Measurements from ENCODE around the gene PRM3. TPM values are rescaled to one million over a fixed set of nuclear protein-coding genes. Genes with fewer than 3 reads are reported as not detected.

The PRM3 gene
- total RNA-seq, 1 donor from 2014 or later: not detected

- no peak for DNase-seq
- intact Hi-C loops (cut with micrococcal nuclease): loop anchor here (2.0 kb wide), 1 partner anchor 46 kb away; no protein-coding TSS in a partner anchor
- peaks cover 27% of the 10 kb centered on the region for H3K4me1 Mint-ChIP-seq
Observed at GRCh38 chr16:11265124-11265523, 8.3 kb downstream of the PRM3 start.

GRCh38 chr16:11264155-11264832, 9.1 kb downstream of the PRM3 start:
- Mint-ChIP-seq H3K27ac (peak overlapping the region; percentile 91), H3K4me3 (peak overlapping the region; percentile 43), H3K4me1 (peaks cover 35% of the 10 kb centered on the region)

More at GRCh38 chr16:11265124-11265523, 8.3 kb downstream of the PRM3 start:
- H3K36me3 Mint-ChIP-seq (ENCODE audit: low read depth): no peaks in the 10 kb centered on the region
- peaks cover 3% of the 10 kb centered on the region for H3K27me3 Mint-ChIP-seq
- H3K27ac Mint-ChIP-seq: no peak overlapping the region
- H3K4me3 Mint-ChIP-seq: no peak overlapping the region
- peaks cover 5% of the 10 kb centered on the region for H3K9me3 Mint-ChIP-seq

GRCh38 chr16:11263737-11264136, 9.7 kb downstream of the PRM3 start:
- Mint-ChIP-seq H3K4me3 (peak overlapping the region; percentile 43), H3K9me3 (peaks cover 5% of the 10 kb centered on the region), H3K27ac (peak overlapping the region; percentile 91), H3K27me3 (peaks cover 3% of the 10 kb centered on the region), H3K4me1 (peaks cover 40% of the 10 kb centered on the region), H3K36me3 (ENCODE audit: low read depth) (no peaks in the 10 kb centered on the region)
- intact Hi-C loops (cut with micrococcal nuclease): loop anchor here (1.0 to 5.0 kb wide), 3 partner anchors 34 to 93 kb away; no protein-coding TSS in a partner anchor
- peak; percentile 85 for DNase-seq

More at GRCh38 chr16:11264155-11264832, 9.1 kb downstream of the PRM3 start:
- peaks cover 5% of the 10 kb centered on the region for H3K9me3 Mint-ChIP-seq
- intact Hi-C loops (cut with micrococcal nuclease): loop anchor here (2.0 to 5.0 kb wide), 2 partner anchors 33 to 47 kb away; no protein-coding TSS in a partner anchor
- H3K27me3 Mint-ChIP-seq: peaks cover 3% of the 10 kb centered on the region
- no peaks in the 10 kb centered on the region for H3K36me3 Mint-ChIP-seq (ENCODE audit: low read depth)
- DNase-seq: no peak

- intact Hi-C loops (cut with micrococcal nuclease): loop anchor here (1.0 to 5.0 kb wide), 2 partner anchors 34 to 93 kb away; no protein-coding TSS in a partner anchor
- Mint-ChIP-seq H3K4me3 (no peak overlapping the region), H3K27ac (peak overlapping the region; percentile 23), H3K27me3 (no peaks in the 10 kb centered on the region), H3K36me3 (ENCODE audit: low read depth) (no peaks in the 10 kb centered on the region), H3K4me1 (peaks cover 47% of the 10 kb centered on the region), H3K9me3 (no peaks in the 10 kb centered on the region)
- DNase-seq: no peak
Observed at GRCh38 chr16:11262915-11263314, 10.5 kb downstream of the PRM3 start.

GRCh38 chr16:11260596-11260966, 12.8 kb downstream of the PRM3 start:
- Mint-ChIP-seq H3K4me1 (peaks cover 57% of the 10 kb centered on the region), H3K27ac (peak overlapping the region; percentile 6), H3K4me3 (no peak overlapping the region), H3K27me3 (no peaks in the 10 kb centered on the region), H3K9me3 (no peaks in the 10 kb centered on the region), H3K36me3 (ENCODE audit: low read depth) (peaks cover 3% of the 10 kb centered on the region)
- intact Hi-C loops (cut with micrococcal nuclease): loop anchor here (5.0 kb wide), 1 partner anchor 37 kb away; no protein-coding TSS in a partner anchor
- DNase-seq: no peak

GRCh38 chr16:11259655-11260595, 13.5 kb downstream of the PRM3 start:
- intact Hi-C loops (cut with micrococcal nuclease): loop anchor here (2.0 to 10.0 kb wide), 3 partner anchors 37 to 325 kb away; partner anchors contain the start of gene LITAF
- Mint-ChIP-seq H3K36me3 (ENCODE audit: low read depth) (peaks cover 6% of the 10 kb centered on the region), H3K4me1 (peaks cover 56% of the 10 kb centered on the region), H3K4me3 (no peak overlapping the region), H3K27me3 (no peaks in the 10 kb centered on the region), H3K9me3 (no peaks in the 10 kb centered on the region), H3K27ac (peak overlapping the region; percentile 6)
- no peak for DNase-seq

GRCh38 chr16:11258553-11259492, 14.6 kb downstream of the PRM3 start:
- peak overlapping the region; percentile 73 for H3K4me3 Mint-ChIP-seq
- peaks cover 15% of the 10 kb centered on the region for H3K36me3 Mint-ChIP-seq (ENCODE audit: low read depth)
- H3K9me3 Mint-ChIP-seq: no peaks in the 10 kb centered on the region
- peak; percentile 91 for DNase-seq
- intact Hi-C loops (cut with micrococcal nuclease): loop anchor here (2.0 to 10.0 kb wide), 2 partner anchors 70 to 326 kb away; partner anchors contain the start of gene LITAF
- H3K27ac Mint-ChIP-seq: peak overlapping the region; percentile 83
- H3K4me1 Mint-ChIP-seq: peaks cover 45% of the 10 kb centered on the region
- no peaks in the 10 kb centered on the region for H3K27me3 Mint-ChIP-seq

GRCh38 chr16:11257131-11257938, 16.1 kb downstream of the PRM3 start:
- intact Hi-C loops (cut with micrococcal nuclease): loop anchor here (1.0 to 10.0 kb wide), 3 partner anchors 97 to 327 kb away; partner anchors contain the start of gene LITAF
- Mint-ChIP-seq H3K27me3 (no peaks in the 10 kb centered on the region), H3K9me3 (no peaks in the 10 kb centered on the region), H3K27ac (peak overlapping the region; percentile 97), H3K36me3 (ENCODE audit: low read depth) (peaks cover 30% of the 10 kb centered on the region), H3K4me1 (peaks cover 41% of the 10 kb centered on the region), H3K4me3 (peak overlapping the region; percentile 99)
- DNase-seq: peak; percentile 86

- Mint-ChIP-seq H3K4me3 (peak overlapping the region; percentile 99), H3K27ac (peak overlapping the region; percentile 97), H3K4me1 (peaks cover 47% of the 10 kb centered on the region), H3K9me3 (no peaks in the 10 kb centered on the region), H3K27me3 (no peaks in the 10 kb centered on the region), H3K36me3 (ENCODE audit: low read depth) (peaks cover 36% of the 10 kb centered on the region)
- DNase-seq: peak; percentile 87
- intact Hi-C loops (cut with micrococcal nuclease): loop anchor here (1.0 to 10.0 kb wide), 4 partner anchors 98 to 328 kb away; partner anchors contain the start of gene LITAF
Observed at GRCh38 chr16:11256661-11257130, 16.7 kb downstream of the PRM3 start.

- H3K4me1 Mint-ChIP-seq: peaks cover 50% of the 10 kb centered on the region
- intact Hi-C loops (cut with micrococcal nuclease): loop anchor here (1.0 to 10.0 kb wide), 6 partner anchors 99 to 329 kb away; partner anchors contain the start of gene LITAF
- no peaks in the 10 kb centered on the region for H3K9me3 Mint-ChIP-seq
- peak within 1 kb of the TSS; percentile 99 for H3K4me3 Mint-ChIP-seq
- peak; percentile 97 for DNase-seq
- peaks cover 41% of the 10 kb centered on the region for H3K36me3 Mint-ChIP-seq (ENCODE audit: low read depth)
- H3K27ac Mint-ChIP-seq: peak within 1 kb of the TSS; percentile 97
- H3K27me3 Mint-ChIP-seq: no peaks in the 10 kb centered on the region
Observed at GRCh38 chr16:11255737-11256660, 17.4 kb downstream of the PRM3 start, which contains the start of gene SOCS1. Gene SOCS1, minus strand, starts transcription at chr16:11256204. Its CDS starts 726 bp downstream, at chr16:11255478.
